WTC11 (cell line): ENCODE measurements around the gene EID2.

Source experiments
- NFATC4 ChIP-seq: fragments of 250-450 bp; sonication (Bioruptor Pico); IDR thresholded peaks from 2 replicates; pipeline ENCODE4 v1.9.0; 2021; ENCODE audit warnings: mild to moderate bottlenecking
- NFE2L1 ChIP-seq: sonication (generic); formaldehyde crosslinking; IDR thresholded peaks from 2 replicates; pipeline ENCODE4 v1.8.1; 2023; ENCODE audit warnings: missing genetic modification reagents
- ZNF423 ChIP-seq: fragments of 250-450 bp; sonication (Bioruptor Pico); IDR thresholded peaks from 2 replicates; pipeline ENCODE4 v2.1.2; 2022; ENCODE audit warnings: mild to moderate bottlenecking, moderate library complexity
- TF ChIP-seq, protein P1 (sequence below): fragments of 200-600 bp; IDR thresholded peaks from 2 replicates; pipeline ENCODE4 v1.8.0; 2022; ENCODE audit warnings: antibody characterized with exemption
- TF ChIP-seq, protein P2 (sequence below): sonication (generic); formaldehyde crosslinking; conservative IDR thresholded peaks from 2 replicates; pipeline ENCODE4 v1.8.1; 2022; ENCODE audit warnings: mild to moderate bottlenecking, missing genetic modification reagents

DNA sequence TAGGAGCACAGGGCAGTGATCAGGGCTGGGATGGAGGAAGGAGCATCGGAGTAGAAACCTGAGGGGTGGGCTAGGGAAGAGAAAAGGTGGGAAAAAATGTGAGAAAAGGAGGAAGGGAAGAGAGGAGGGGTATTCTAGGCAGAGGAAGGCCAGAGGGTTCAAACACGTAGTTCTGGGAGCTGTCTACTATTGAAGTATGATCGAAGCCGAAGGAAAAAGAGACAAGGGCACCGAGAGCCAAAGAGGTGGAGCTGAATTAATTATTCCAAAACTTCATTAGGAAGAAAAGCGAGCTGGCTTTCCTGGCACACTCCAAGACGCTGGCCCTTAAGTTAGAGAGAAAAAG, 33.4 kb downstream of the EID2 start:
- TF ChIP-seq, protein P1, sequence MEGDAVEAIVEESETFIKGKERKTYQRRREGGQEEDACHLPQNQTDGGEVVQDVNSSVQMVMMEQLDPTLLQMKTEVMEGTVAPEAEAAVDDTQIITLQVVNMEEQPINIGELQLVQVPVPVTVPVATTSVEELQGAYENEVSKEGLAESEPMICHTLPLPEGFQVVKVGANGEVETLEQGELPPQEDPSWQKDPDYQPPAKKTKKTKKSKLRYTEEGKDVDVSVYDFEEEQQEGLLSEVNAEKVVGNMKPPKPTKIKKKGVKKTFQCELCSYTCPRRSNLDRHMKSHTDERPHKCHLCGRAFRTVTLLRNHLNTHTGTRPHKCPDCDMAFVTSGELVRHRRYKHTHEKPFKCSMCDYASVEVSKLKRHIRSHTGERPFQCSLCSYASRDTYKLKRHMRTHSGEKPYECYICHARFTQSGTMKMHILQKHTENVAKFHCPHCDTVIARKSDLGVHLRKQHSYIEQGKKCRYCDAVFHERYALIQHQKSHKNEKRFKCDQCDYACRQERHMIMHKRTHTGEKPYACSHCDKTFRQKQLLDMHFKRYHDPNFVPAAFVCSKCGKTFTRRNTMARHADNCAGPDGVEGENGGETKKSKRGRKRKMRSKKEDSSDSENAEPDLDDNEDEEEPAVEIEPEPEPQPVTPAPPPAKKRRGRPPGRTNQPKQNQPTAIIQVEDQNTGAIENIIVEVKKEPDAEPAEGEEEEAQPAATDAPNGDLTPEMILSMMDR: no peak
- TF ChIP-seq NFE2L1 (CRISPR knock-in tag) (no peak), ZNF423 (no peak), NFATC4 (CRISPR knock-in tag) (no peak)
- TF ChIP-seq, protein P2, sequence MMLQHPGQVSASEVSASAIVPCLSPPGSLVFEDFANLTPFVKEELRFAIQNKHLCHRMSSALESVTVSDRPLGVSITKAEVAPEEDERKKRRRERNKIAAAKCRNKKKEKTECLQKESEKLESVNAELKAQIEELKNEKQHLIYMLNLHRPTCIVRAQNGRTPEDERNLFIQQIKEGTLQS (CRISPR knock-in tag): no peak
